ENCODE data around the gene WDTC1. TPM values are rescaled to one million over a fixed set of nuclear protein-coding genes. Genes with fewer than 3 reads are reported as not detected.

Gene WDTC1
- total and polyA plus RNA-seq, 4 donors = 4.6 to 25.0 (median 19.6) TPM

DNA sequence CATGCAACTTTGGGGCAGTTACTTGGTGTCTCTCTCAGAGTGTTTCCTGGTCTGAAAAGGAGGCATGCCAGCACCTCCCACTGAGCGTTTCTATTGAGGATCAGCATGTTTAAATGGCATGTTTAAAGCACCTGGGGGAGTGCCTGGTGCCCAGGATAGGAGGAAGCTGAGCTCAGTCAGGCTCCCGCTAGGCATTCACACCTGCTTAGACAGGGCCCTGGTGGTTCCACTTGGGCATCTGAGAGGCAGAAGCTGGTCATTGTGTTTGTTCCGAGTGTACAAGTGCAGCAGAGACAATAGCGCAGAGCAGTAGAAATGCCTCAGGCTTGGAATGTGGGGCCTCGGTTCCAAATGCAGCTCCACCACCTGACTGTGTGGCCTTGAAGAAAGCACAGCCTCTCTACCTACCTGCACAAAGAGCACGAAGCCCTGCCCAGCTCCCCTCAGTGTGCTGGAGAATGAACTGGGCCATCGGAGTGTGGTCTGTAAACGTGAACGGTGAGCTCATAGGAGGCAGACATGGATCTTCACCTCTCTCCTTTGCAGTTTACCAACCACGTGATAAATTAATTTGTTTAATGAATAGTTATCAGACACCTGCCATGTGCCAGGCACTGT, 67.3 kb downstream of the WDTC1 start:
- Histone ChIP-seq H3K27ac (ENCODE audit: low read depth in 1 of 2, low read length in 2 of 2) (no peak overlapping the region), H3K9me3 (ENCODE audit: control insufficient read depth in 4 of 4, low read length in 3 of 4) (no peaks in the 10 kb centered on the region), H3K9ac (ENCODE audit: low read depth in 1 of 2, low read length in 2 of 2) (no peak overlapping the region), H3K4me3 (ENCODE audit: low read depth in 1 of 3, low read length in 3 of 3) (no peak overlapping the region), H3K27me3 (ENCODE audit: control insufficient read depth in 4 of 4, insufficient read depth in 4 of 4, low read length in 3 of 4) (no peaks in the 10 kb centered on the region), H3K4me1 (ENCODE audit: control insufficient read depth in 4 of 4, insufficient read depth in 4 of 4, low read length in 3 of 4) (peaks cover 0 to 8% (median 0%) of the 10 kb centered on the region in 4 donors), H3K36me3 (ENCODE audit: control insufficient read depth in 4 of 4, insufficient read depth in 3 of 4, low read depth in 1 of 4, low read length in 3 of 4) (peaks cover 9 to 58% (median 28%) of the 10 kb centered on the region in 4 donors)
- TF ChIP-seq, protein P1, sequence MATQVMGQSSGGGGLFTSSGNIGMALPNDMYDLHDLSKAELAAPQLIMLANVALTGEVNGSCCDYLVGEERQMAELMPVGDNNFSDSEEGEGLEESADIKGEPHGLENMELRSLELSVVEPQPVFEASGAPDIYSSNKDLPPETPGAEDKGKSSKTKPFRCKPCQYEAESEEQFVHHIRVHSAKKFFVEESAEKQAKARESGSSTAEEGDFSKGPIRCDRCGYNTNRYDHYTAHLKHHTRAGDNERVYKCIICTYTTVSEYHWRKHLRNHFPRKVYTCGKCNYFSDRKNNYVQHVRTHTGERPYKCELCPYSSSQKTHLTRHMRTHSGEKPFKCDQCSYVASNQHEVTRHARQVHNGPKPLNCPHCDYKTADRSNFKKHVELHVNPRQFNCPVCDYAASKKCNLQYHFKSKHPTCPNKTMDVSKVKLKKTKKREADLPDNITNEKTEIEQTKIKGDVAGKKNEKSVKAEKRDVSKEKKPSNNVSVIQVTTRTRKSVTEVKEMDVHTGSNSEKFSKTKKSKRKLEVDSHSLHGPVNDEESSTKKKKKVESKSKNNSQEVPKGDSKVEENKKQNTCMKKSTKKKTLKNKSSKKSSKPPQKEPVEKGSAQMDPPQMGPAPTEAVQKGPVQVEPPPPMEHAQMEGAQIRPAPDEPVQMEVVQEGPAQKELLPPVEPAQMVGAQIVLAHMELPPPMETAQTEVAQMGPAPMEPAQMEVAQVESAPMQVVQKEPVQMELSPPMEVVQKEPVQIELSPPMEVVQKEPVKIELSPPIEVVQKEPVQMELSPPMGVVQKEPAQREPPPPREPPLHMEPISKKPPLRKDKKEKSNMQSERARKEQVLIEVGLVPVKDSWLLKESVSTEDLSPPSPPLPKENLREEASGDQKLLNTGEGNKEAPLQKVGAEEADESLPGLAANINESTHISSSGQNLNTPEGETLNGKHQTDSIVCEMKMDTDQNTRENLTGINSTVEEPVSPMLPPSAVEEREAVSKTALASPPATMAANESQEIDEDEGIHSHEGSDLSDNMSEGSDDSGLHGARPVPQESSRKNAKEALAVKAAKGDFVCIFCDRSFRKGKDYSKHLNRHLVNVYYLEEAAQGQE (IDR thresholded peaks at IDR 0.05) = no peak
- TF ChIP-seq, protein P2, sequence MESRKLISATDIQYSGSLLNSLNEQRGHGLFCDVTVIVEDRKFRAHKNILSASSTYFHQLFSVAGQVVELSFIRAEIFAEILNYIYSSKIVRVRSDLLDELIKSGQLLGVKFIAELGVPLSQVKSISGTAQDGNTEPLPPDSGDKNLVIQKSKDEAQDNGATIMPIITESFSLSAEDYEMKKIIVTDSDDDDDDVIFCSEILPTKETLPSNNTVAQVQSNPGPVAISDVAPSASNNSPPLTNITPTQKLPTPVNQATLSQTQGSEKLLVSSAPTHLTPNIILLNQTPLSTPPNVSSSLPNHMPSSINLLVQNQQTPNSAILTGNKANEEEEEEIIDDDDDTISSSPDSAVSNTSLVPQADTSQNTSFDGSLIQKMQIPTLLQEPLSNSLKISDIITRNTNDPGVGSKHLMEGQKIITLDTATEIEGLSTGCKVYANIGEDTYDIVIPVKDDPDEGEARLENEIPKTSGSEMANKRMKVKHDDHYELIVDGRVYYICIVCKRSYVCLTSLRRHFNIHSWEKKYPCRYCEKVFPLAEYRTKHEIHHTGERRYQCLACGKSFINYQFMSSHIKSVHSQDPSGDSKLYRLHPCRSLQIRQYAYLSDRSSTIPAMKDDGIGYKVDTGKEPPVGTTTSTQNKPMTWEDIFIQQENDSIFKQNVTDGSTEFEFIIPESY (IDR thresholded peaks at IDR 0.05) = no peak
- TF ChIP-seq, protein P3, sequence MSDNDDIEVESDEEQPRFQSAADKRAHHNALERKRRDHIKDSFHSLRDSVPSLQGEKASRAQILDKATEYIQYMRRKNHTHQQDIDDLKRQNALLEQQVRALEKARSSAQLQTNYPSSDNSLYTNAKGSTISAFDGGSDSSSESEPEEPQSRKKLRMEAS (IDR thresholded peaks at IDR 0.05) = no peak
- no peak for TF ChIP-seq NR2F2 (IDR thresholded peaks at IDR 0.05)
- TF ChIP-seq RAD21 (IDR thresholded peaks at IDR 0.05) = no peak
- no peak for TF ChIP-seq FOXA1 (IDR thresholded peaks at IDR 0.05)
- no peak for TF ChIP-seq CTCF (IDR thresholded peaks at IDR 0.05; ENCODE audit: low read depth, low read length, missing input control)
- no peak for TF ChIP-seq RXRA (IDR thresholded peaks at IDR 0.05)
- no peak for DNase-seq (ENCODE audit: low spot score)
- 93% methylated on average over 10 of the region's 10 CpGs for WGBS

GRCh38 chr1:27302612-27303011, 68.2 kb downstream of the WDTC1 start:
- no peak overlapping the region for H3K27ac ChIP-seq (ENCODE audit: low read depth in 1 of 2, low read length in 2 of 2)
- no peaks in the 10 kb centered on the region for H3K27me3 ChIP-seq (ENCODE audit: control insufficient read depth in 4 of 4, insufficient read depth in 4 of 4, low read length in 3 of 4)
- H3K4me1 ChIP-seq (ENCODE audit: control insufficient read depth in 4 of 4, insufficient read depth in 4 of 4, low read length in 3 of 4) = peaks cover 0 to 8% (median 0%) of the 10 kb centered on the region in 4 donors
- WGBS = 91% methylated on average over 2 of the region's 2 CpGs
- no peaks in the 10 kb centered on the region for H3K9me3 ChIP-seq (ENCODE audit: control insufficient read depth in 4 of 4, low read length in 3 of 4)
- TF ChIP-seq, protein P4, sequence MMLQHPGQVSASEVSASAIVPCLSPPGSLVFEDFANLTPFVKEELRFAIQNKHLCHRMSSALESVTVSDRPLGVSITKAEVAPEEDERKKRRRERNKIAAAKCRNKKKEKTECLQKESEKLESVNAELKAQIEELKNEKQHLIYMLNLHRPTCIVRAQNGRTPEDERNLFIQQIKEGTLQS (IDR thresholded peaks at IDR 0.05) = no peak
- TF ChIP-seq, protein P2 (IDR thresholded peaks at IDR 0.05) = no peak
- TF ChIP-seq HNF4G (IDR thresholded peaks at IDR 0.05) (no peak), GABPA (IDR thresholded peaks at IDR 0.05 in 1 of 2, conservative IDR thresholded peaks at IDR 0.05 in 1 of 2) (no peak), YY1 (IDR thresholded peaks at IDR 0.05) (no peak), FOXA2 (IDR thresholded peaks at IDR 0.05) (no peak), JUND (IDR thresholded peaks at IDR 0.05) (no peak), CTCF (IDR thresholded peaks at IDR 0.05; ENCODE audit: low read depth, low read length, missing input control) (no peak), EGR1 (IDR thresholded peaks at IDR 0.05; ENCODE audit: low read depth in 2 of 2) (no peak), TAF1 (conservative IDR thresholded peaks at IDR 0.05) (no peak), RAD21 (IDR thresholded peaks at IDR 0.05) (no peak), HNF4A (conservative IDR thresholded peaks at IDR 0.05) (no peak), SP1 (IDR thresholded peaks at IDR 0.05) (no peak)
- TF ChIP-seq, protein P3 (IDR thresholded peaks at IDR 0.05) = no peak
- H3K4me3 ChIP-seq (ENCODE audit: low read depth in 1 of 3, low read length in 3 of 3) = no peak overlapping the region
- H3K9ac ChIP-seq (ENCODE audit: low read depth in 1 of 2, low read length in 2 of 2) = no peak overlapping the region
- peaks cover 6 to 56% (median 23%) of the 10 kb centered on the region in 4 donors for H3K36me3 ChIP-seq (ENCODE audit: control insufficient read depth in 4 of 4, insufficient read depth in 3 of 4, low read depth in 1 of 4, low read length in 3 of 4)
- no peak for DNase-seq (ENCODE audit: low spot score)
